MM.1S (cell line): Measurements from ENCODE around the gene PPP1R14C.

Source experiments
- CTCF ChIP-seq: fragments of 300-600 bp; sonication (generic); IDR thresholded peaks from 2 replicates; pipeline ENCODE4 v1.5.1; 2016; ENCODE audit warnings: antibody characterized with exemption, low read length, mixed read lengths
- EZH2phosphoT487 ChIP-seq: fragments of 300-600 bp; sonication (generic); IDR thresholded peaks from 2 replicates; pipeline ENCODE4 v1.6.1; 2018; ENCODE audit warnings: antibody characterized with exemption, low read length

GRCh38 chr6:150270330-150271052, 127.6 kb downstream of the PPP1R14C start:
- TF ChIP-seq CTCF, result no peak
- no peak for TF ChIP-seq EZH2phosphoT487
